HepG2 (cell line): ENCODE data around the gene OTOGL.

Experiments used
- ZNF503 ChIP-seq: sonication (generic); formaldehyde crosslinking; IDR thresholded peaks from 2 replicates; pipeline ENCODE4 v1.4.0; 2020; ENCODE audit warnings: missing genetic modification reagents
- TF ChIP-seq, protein P1 (sequence below), 2 experiments: sonication (generic) in 1 of 2; formaldehyde crosslinking in 1 of 2; IDR thresholded peaks; 2 replicates each; pipeline versions ENCODE4 v1.4.0 to v1.6.1; 2018 to 2020; ENCODE audit warnings: missing genetic modification reagents in 2 of 2, borderline replicate concordance in 1 of 2, low read depth in 1 of 2, mild to moderate bottlenecking in 1 of 2, missing biosample characterization in 1 of 2

DNA sequence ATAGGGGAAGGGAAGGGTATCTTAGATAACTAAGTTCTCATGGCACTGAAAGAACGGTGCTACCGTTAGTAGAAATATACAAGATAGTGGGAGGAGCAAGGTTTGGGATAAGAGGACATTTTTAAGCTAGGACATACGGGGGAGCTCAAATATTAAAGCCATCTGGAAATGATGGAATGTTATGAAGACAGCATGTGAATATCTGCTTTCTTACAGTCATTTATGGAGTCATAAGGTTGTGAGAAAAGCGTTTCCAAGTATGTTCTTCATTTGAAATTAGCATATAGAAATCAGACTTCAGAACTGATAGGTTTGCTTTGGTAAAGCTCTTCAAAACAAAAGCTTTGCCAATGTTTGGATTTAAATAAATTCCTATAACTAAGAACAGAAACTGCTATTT lies 62.3 kb downstream of the OTOGL start:
- TF ChIP-seq, protein P1, sequence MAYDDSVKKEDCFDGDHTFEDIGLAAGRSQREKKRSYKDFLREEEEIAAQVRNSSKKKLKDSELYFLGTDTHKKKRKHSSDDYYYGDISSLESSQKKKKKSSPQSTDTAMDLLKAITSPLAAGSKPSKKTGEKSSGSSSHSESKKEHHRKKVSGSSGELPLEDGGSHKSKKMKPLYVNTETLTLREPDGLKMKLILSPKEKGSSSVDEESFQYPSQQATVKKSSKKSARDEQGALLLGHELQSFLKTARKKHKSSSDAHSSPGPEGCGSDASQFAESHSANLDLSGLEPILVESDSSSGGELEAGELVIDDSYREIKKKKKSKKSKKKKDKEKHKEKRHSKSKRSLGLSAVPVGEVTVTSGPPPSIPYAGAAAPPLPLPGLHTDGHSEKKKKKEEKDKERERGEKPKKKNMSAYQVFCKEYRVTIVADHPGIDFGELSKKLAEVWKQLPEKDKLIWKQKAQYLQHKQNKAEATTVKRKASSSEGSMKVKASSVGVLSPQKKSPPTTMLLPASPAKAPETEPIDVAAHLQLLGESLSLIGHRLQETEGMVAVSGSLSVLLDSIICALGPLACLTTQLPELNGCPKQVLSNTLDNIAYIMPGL (CRISPR knock-in tag; IDR thresholded peaks at IDR 0.05; ENCODE audit: borderline replicate concordance in 1 of 2, low read depth in 1 of 2): no peak
- TF ChIP-seq ZNF503 (CRISPR knock-in tag): no peak
